NB4 (cell line): ENCODE data around the gene ELL.

Experiments
- DNase-seq: peaks from one replicate; pipeline ENCODE4 v3.0.0; 2010; ENCODE audit warnings: low read depth
- H3K4me3 ChIP-seq: one replicate; pipeline ENCODE4 v1.5.1; 2011; ENCODE audit warnings: mild to moderate bottlenecking, low read depth, low read length, moderate library complexity
- CTCF ChIP-seq: IDR thresholded peaks from one replicate; pipeline ENCODE4 v1.5.1; 2012; ENCODE audit warnings: low read depth, low read length
- MAX ChIP-seq: IDR thresholded peaks from 2 replicates; pipeline ENCODE4 v1.6.1; 2011; ENCODE audit warnings: low read depth, low read length
- MYC ChIP-seq: IDR thresholded peaks from 2 replicates; pipeline ENCODE4 v1.6.1; 2011; ENCODE audit warnings: low read depth, low read length
- POLR2A ChIP-seq: IDR thresholded peaks from 2 replicates; pipeline ENCODE4 v1.6.1; 2011; ENCODE audit warnings: mild to moderate bottlenecking; ENCODE audit not compliant: insufficient read length; ENCODE audit errors: extremely low read depth

Gene ELL

GRCh38 chr19:18466354-18466753 is 55.5 kb downstream of the ELL start:
- no peak for DNase-seq
- no peak for TF ChIP-seq POLR2A
- no peak for TF ChIP-seq CTCF
- no peak for TF ChIP-seq MAX
- no peak for TF ChIP-seq MYC
- H3K4me3 ChIP-seq: no peak overlapping the region

DNA sequence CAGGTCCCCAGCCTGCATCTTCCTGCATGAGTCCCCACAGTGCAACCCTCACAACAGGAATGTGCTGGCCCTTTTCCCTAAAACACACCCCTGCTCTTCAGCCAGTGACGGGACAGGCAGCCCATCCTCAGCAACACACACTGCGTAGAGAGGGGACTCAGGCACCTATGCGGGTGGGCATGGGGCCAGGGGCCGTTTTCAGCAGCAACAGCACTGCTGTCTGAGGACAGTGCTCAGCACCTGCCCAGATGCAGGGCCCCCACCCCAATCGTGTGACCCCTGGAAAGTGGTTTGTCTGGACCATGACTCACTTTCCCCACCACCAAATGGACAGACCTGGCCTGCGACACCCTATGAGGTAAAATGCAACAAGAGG is 55.9 kb downstream of the ELL start:
- TF ChIP-seq MAX: no peak
- no peak for TF ChIP-seq POLR2A
- TF ChIP-seq CTCF: no peak
- no peak for TF ChIP-seq MYC
- no peak for DNase-seq
- no peak overlapping the region for H3K4me3 ChIP-seq

GRCh38 chr19:18465214-18465963 is 56.5 kb downstream of the ELL start:
- no peak overlapping the region for H3K4me3 ChIP-seq
- no peak for DNase-seq
- no peak for TF ChIP-seq POLR2A
- no peak for TF ChIP-seq MYC
- no peak for TF ChIP-seq MAX
- TF ChIP-seq CTCF: no peak

GRCh38 chr19:18464646-18465045 is 57.2 kb downstream of the ELL start:
- DNase-seq: no peak
- no peak overlapping the region for H3K4me3 ChIP-seq
- TF ChIP-seq MYC (no peak), MAX (no peak), POLR2A (no peak), CTCF (no peak)

- no peak for DNase-seq
- no peak overlapping the region for H3K4me3 ChIP-seq
- TF ChIP-seq CTCF (no peak), POLR2A (no peak), MAX (no peak), MYC (no peak)
Observed at GRCh38 chr19:18461471-18461870, 60.4 kb downstream of the ELL start.
